Fibroblast of lung (primary cell): ENCODE data around the gene COTL1. TPM values are rescaled to one million over a fixed set of nuclear protein-coding genes. Genes with fewer than 3 reads are reported as not detected.
A peak's percentile ranks its signal among the peaks of the same experiment; 100 is the strongest.

Source experiments
- DNase-seq, 2 donors: peaks; one replicate each; pipeline versions ENCODE4 v3.0.0 to v3.0.0-alpha.2; 2010; ENCODE audit warnings: low read depth in 2 of 2
- H2AFZ ChIP-seq: 2 replicates; pipeline ENCODE4 v1.5.1; 2012; ENCODE audit warnings: low read length, control low read depth, inconsistent platforms
- H3K27ac ChIP-seq: 2 replicates; pipeline ENCODE4 v1.5.1; 2011; ENCODE audit warnings: low read length, control low read depth; ENCODE audit not compliant: insufficient read depth
- H3K27me3 ChIP-seq: 2 replicates; pipeline ENCODE4 v1.5.1; 2011; ENCODE audit warnings: mild to moderate bottlenecking, low read length; ENCODE audit not compliant: control insufficient read depth, insufficient read depth
- H3K36me3 ChIP-seq: 2 replicates; pipeline ENCODE4 v1.5.1; 2011; ENCODE audit warnings: low read length; ENCODE audit not compliant: control insufficient read depth, insufficient read depth
- H3K4me1 ChIP-seq: 2 replicates; pipeline ENCODE4 v1.5.1; 2011; ENCODE audit warnings: low read length; ENCODE audit not compliant: control insufficient read depth, insufficient read depth; ENCODE audit errors: extremely low read depth
- H3K4me2 ChIP-seq: 2 replicates; pipeline ENCODE4 v1.5.1; 2011; ENCODE audit warnings: low read length, control low read depth; ENCODE audit not compliant: insufficient read depth; ENCODE audit errors: extremely low read depth
- H3K4me3 ChIP-seq, 4 experiments: fragments of 200-600 bp in 1 of 4; sonication (generic) in 1 of 4; replicated peaks in 1 of 4; 2 replicates each; pipeline ENCODE4 v1.5.1; 2011 to 2016; ENCODE audit warnings: low read length in 4 of 4, low read depth in 3 of 4, mild to moderate bottlenecking in 3 of 4, control low read depth in 2 of 4, inconsistent platforms in 1 of 4, mixed read lengths in 1 of 4; ENCODE audit not compliant: insufficient read depth in 1 of 4; ENCODE audit errors: control extremely low read depth in 1 of 4
- H3K79me2 ChIP-seq: 2 replicates; pipeline ENCODE4 v1.5.1; 2012; ENCODE audit warnings: mild to moderate bottlenecking, low read length, inconsistent platforms; ENCODE audit not compliant: control insufficient read depth, insufficient read depth
- H3K9ac ChIP-seq: 2 replicates; pipeline ENCODE4 v1.5.1; 2011; ENCODE audit warnings: mild to moderate bottlenecking, low read length, control low read depth; ENCODE audit not compliant: insufficient read depth
- H3K9me3 ChIP-seq: 2 replicates; pipeline ENCODE4 v1.5.1; 2012; ENCODE audit warnings: low read depth, low read length; ENCODE audit not compliant: control insufficient read depth, insufficient read depth
- H4K20me1 ChIP-seq: 2 replicates; pipeline ENCODE4 v1.5.1; 2011; ENCODE audit warnings: low read length; ENCODE audit not compliant: control insufficient read depth, insufficient read depth; ENCODE audit errors: extremely low read depth
- EZH2 ChIP-seq: IDR thresholded peaks from 2 replicates; pipeline ENCODE4 v1.5.1; 2012; ENCODE audit warnings: low read length, control low read depth, mild to moderate bottlenecking; ENCODE audit errors: missing control alignments
- polyA plus RNA-seq, 2 donors: library from polyadenylated mRNA; depleted of rRNA in 1 of 2; stranded (reverse) in 1 of 2; unstranded in 1 of 2; fragments of >200 nt; gene quantifications; 2 replicates each; pipeline ENCODE4 v1.2.1, GENCODE V29; 2011 to 2012; ENCODE audit warnings: missing spikeins in 1 of 2
- total RNA-seq: library from RNA; depleted of rRNA; stranded (reverse); fragments of >200 nt; gene quantifications from 2 replicates; pipeline ENCODE4 v1.2.1, GENCODE V29; 2014
- TF ChIP-seq, protein P1 (sequence below), 2 donors: IDR thresholded peaks in 1 of 2; conservative IDR thresholded peaks in 1 of 2; 1 replicate in 1 of 2; 2 replicates in 1 of 2; pipeline ENCODE4 v1.5.1; 2011 to 2012; ENCODE audit warnings: low read length in 2 of 2, control low read depth in 1 of 2, inconsistent platforms in 1 of 2, low read depth in 1 of 2, mild to moderate bottlenecking in 1 of 2

Gene COTL1
- total and polyA plus RNA-seq, 2 donors (not counting 1 experiment from before 2014, with no cell fraction given): 103 to 192 TPM

DNA sequence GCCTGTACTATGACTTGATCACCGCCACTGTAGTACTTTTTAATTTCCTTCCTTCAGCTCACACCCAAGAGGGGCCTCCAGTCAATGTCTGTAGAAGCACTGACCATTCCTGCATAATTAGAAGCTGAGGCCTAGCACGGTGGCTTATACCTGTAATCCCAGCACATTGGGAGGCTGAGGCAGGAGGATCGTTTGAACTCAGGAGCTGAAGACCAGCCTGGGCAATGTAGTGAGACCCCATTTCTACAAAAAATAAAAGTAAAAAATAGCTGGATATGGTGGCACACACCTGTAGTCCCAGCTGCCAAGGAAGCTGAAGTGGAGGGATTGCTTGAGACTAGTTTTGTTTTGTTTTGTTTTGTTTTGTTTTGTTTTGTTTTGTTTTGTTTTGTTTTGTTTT is 36.4 kb upstream of the COTL1 start:
- Histone ChIP-seq H3K27me3 (no peaks in the 10 kb centered on the region), H3K36me3 (peaks cover 24% of the 10 kb centered on the region), H3K9me3 (no peaks in the 10 kb centered on the region), H3K79me2 (peaks cover 12% of the 10 kb centered on the region), H3K27ac (no peak overlapping the region), H4K20me1 (no peaks in the 10 kb centered on the region), H2AFZ (no peak overlapping the region), H3K9ac (no peak overlapping the region), H3K4me2 (no peak overlapping the region), H3K4me3 (no peak overlapping the region), H3K4me1 (peaks cover 3% of the 10 kb centered on the region)
- TF ChIP-seq, protein P1, sequence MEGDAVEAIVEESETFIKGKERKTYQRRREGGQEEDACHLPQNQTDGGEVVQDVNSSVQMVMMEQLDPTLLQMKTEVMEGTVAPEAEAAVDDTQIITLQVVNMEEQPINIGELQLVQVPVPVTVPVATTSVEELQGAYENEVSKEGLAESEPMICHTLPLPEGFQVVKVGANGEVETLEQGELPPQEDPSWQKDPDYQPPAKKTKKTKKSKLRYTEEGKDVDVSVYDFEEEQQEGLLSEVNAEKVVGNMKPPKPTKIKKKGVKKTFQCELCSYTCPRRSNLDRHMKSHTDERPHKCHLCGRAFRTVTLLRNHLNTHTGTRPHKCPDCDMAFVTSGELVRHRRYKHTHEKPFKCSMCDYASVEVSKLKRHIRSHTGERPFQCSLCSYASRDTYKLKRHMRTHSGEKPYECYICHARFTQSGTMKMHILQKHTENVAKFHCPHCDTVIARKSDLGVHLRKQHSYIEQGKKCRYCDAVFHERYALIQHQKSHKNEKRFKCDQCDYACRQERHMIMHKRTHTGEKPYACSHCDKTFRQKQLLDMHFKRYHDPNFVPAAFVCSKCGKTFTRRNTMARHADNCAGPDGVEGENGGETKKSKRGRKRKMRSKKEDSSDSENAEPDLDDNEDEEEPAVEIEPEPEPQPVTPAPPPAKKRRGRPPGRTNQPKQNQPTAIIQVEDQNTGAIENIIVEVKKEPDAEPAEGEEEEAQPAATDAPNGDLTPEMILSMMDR (conservative IDR thresholded peaks at IDR 0.05 in 1 of 2, IDR thresholded peaks at IDR 0.05 in 1 of 2; ENCODE audit: low read depth in 1 of 2, low read length in 2 of 2): no peak
- TF ChIP-seq EZH2: no peak
- no peak for DNase-seq

DNA sequence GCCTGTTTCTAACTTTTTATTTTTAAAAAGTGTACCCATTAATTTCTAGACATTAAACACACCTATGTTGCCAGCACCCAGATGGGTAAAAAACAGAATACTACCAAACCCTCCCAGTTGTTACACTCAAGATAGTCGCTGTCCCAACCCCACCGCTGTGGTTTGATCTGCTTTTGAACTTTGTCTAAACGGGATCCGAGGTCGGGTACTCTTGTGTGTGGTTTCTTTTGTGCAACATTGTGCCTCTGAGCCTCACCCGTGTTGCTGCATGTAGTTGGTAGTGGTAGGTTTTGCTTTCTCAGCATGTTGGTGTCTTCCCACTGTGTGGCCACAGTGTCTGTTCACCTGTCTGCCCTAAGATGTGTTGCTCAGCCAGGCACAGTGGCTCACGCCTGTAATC is 34.7 kb upstream of the COTL1 start:
- TF ChIP-seq, protein P1 (conservative IDR thresholded peaks at IDR 0.05 in 1 of 2, IDR thresholded peaks at IDR 0.05 in 1 of 2; ENCODE audit: low read depth in 1 of 2, low read length in 2 of 2): no peak
- Histone ChIP-seq H3K36me3 (peaks cover 13% of the 10 kb centered on the region), H3K9ac (no peak overlapping the region), H2AFZ (no peak overlapping the region), H3K9me3 (no peaks in the 10 kb centered on the region), H3K4me3 (no peak overlapping the region), H3K27me3 (no peaks in the 10 kb centered on the region), H4K20me1 (no peaks in the 10 kb centered on the region), H3K4me2 (no peak overlapping the region), H3K4me1 (peaks cover 3% of the 10 kb centered on the region), H3K27ac (no peak overlapping the region), H3K79me2 (peaks cover 17% of the 10 kb centered on the region)
- no peak for DNase-seq

DNA sequence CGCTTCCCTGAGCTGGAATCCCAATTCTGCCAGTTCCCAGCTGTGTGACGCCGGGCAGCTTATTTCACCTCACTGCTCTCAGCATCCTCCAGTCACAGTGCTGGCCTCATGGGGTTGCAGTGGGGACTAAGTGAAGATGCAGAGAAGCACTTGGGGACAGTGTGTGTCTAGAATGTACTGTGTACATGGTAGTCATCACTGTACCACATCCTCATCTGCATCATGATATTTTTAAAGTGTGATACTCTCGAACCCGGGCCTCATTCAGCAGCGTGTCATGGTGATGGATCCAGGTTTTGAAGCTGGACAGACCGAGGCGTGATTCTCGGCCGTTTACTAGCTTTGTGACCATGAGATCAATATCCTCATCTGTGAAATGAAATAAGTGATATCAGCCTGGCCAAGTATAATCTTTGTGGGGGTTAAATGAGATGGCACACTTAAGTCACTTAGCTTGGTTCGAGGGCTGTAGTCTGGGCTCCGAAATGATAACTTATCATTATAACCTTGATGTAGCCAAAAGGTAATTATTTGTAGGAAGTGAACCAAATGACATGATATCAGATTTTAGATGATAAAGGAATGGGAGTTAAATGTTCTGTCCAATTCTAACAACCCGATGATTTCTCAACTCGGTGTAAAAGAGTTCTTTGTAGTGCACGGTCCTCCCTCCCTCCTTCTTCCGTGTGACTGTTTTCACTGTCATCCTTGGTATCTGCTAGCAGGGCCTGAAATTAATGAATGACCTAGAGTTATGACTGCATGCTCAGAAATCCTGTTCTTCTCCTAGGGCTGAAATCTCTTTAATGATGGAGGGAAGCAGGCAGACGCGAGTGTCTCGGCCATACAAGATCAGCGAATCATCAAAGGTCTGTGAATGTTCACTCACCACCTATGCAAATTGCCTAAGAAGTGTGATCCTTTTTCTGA is 32.4 kb upstream of the COTL1 start:
- Histone ChIP-seq H3K9ac (no peak overlapping the region), H3K9me3 (no peaks in the 10 kb centered on the region), H3K27ac (no peak overlapping the region), H3K27me3 (no peaks in the 10 kb centered on the region), H3K4me2 (no peak overlapping the region), H3K4me1 (peaks cover 3% of the 10 kb centered on the region), H3K36me3 (peaks cover 2% of the 10 kb centered on the region), H3K4me3 (peak overlapping the region in 1 of 4 experiments; percentile 20), H2AFZ (no peak overlapping the region), H4K20me1 (no peaks in the 10 kb centered on the region), H3K79me2 (peaks cover 17% of the 10 kb centered on the region)
- TF ChIP-seq, protein P1 (conservative IDR thresholded peaks at IDR 0.05 in 1 of 2, IDR thresholded peaks at IDR 0.05 in 1 of 2; ENCODE audit: low read depth in 1 of 2, low read length in 2 of 2): no peak
- no peak for TF ChIP-seq EZH2
- peak; percentile 23 to 80 for DNase-seq
